ENCODE data around the gene PIP5K1C. TPM values are rescaled to one million over a fixed set of nuclear protein-coding genes. Genes with fewer than 3 reads are reported as not detected.

The PIP5K1C gene
- polyA plus RNA-seq, 1 donor from 2014 or later: 7.1 TPM

GRCh38 chr19:3708207-3708931 lies 8.1 kb upstream of the PIP5K1C start, which contains the start of gene TJP3:
Gene TJP3 (plus strand): TSS chr19:3708384. CDS start chr19:3728433, 20,049 bp downstream.
- no peaks in the 10 kb centered on the region for H3K9me3 ChIP-seq (ENCODE audit: low read length)
- no peak within 1 kb of the TSS for H3K27ac ChIP-seq (ENCODE audit: low read length)
- H2AFZ ChIP-seq (ENCODE audit: low read depth, low read length): no peak within 1 kb of the TSS
- H3K4me2 ChIP-seq (ENCODE audit: low read length): no peak within 1 kb of the TSS
- no peak within 1 kb of the TSS for H3K9ac ChIP-seq (ENCODE audit: low read length)
- no peaks in the 10 kb centered on the region for H3K36me3 ChIP-seq (ENCODE audit: insufficient read depth, low read length)
- no peaks in the 10 kb centered on the region for H3K27me3 ChIP-seq (ENCODE audit: insufficient read depth, low read depth, low read length)
- H3F3A ChIP-seq (ENCODE audit: insufficient read depth, low read length, poor library complexity, severe bottlenecking): no peaks in the 10 kb centered on the region
- no peaks in the 10 kb centered on the region for H3K79me2 ChIP-seq (replicated peaks; ENCODE audit: insufficient read depth, low read length)
- H3K4me3 ChIP-seq (ENCODE audit: low read length): no peak within 1 kb of the TSS
- TF ChIP-seq EZH2 (IDR thresholded peaks at IDR 0.05; ENCODE audit: borderline replicate concordance, insufficient read depth, low read length, poor library complexity, severe bottlenecking): no peak
- TF ChIP-seq RAD21 (conservative IDR thresholded peaks at IDR 0.05): no peak
- no peak for TF ChIP-seq EP300 (conservative IDR thresholded peaks at IDR 0.05; ENCODE audit: poor library complexity, severe bottlenecking)
- TF ChIP-seq MXI1 (conservative IDR thresholded peaks at IDR 0.05; ENCODE audit: poor library complexity, severe bottlenecking): no peak
- TF ChIP-seq REST (IDR thresholded peaks at IDR 0.05; ENCODE audit: borderline replicate concordance): no peak
- no peak for TF ChIP-seq POLR2AphosphoS5 (IDR thresholded peaks at IDR 0.05)
- TF ChIP-seq TAF1 (IDR thresholded peaks at IDR 0.05; ENCODE audit: low read depth): no peak
- no peak for TF ChIP-seq CTCF (IDR thresholded peaks at IDR 0.05; ENCODE audit: poor library complexity, severe bottlenecking)
- no peak for TF ChIP-seq SMC3 (conservative IDR thresholded peaks at IDR 0.05; ENCODE audit: poor library complexity)
- no peaks in the 10 kb centered on the region for H4K20me1 ChIP-seq (ENCODE audit: insufficient read depth)
- H3K9me2 ChIP-seq (ENCODE audit: insufficient read depth, low read length): no peaks in the 10 kb centered on the region

- no peak overlapping the region for H3K4me2 ChIP-seq (ENCODE audit: low read length)
- H2AFZ ChIP-seq (ENCODE audit: low read depth, low read length): no peak overlapping the region
- H3F3A ChIP-seq (ENCODE audit: insufficient read depth, low read length, poor library complexity, severe bottlenecking): no peaks in the 10 kb centered on the region
These were observed 7.6 kb upstream of the PIP5K1C start for GRCh38 chr19:3707868-3708206.

More at GRCh38 chr19:3707868-3708206, 7.6 kb upstream of the PIP5K1C start:
- H4K20me1 ChIP-seq (ENCODE audit: insufficient read depth): no peaks in the 10 kb centered on the region
- no peak overlapping the region for H3K9ac ChIP-seq (ENCODE audit: low read length)
- no peak for TF ChIP-seq RAD21 (conservative IDR thresholded peaks at IDR 0.05)
- no peak for TF ChIP-seq REST (IDR thresholded peaks at IDR 0.05; ENCODE audit: borderline replicate concordance)
- TF ChIP-seq SMC3 (conservative IDR thresholded peaks at IDR 0.05; ENCODE audit: poor library complexity): no peak
- no peak for TF ChIP-seq TAF1 (IDR thresholded peaks at IDR 0.05; ENCODE audit: low read depth)
- no peak for TF ChIP-seq CTCF (IDR thresholded peaks at IDR 0.05; ENCODE audit: poor library complexity, severe bottlenecking)
- no peak for TF ChIP-seq MXI1 (conservative IDR thresholded peaks at IDR 0.05; ENCODE audit: poor library complexity, severe bottlenecking)
- no peak for TF ChIP-seq POLR2AphosphoS5 (IDR thresholded peaks at IDR 0.05)
- no peak for TF ChIP-seq EP300 (conservative IDR thresholded peaks at IDR 0.05; ENCODE audit: poor library complexity, severe bottlenecking)
- no peak for TF ChIP-seq EZH2 (IDR thresholded peaks at IDR 0.05; ENCODE audit: borderline replicate concordance, insufficient read depth, low read length, poor library complexity, severe bottlenecking)
- H3K9me2 ChIP-seq (ENCODE audit: insufficient read depth, low read length): no peaks in the 10 kb centered on the region
- no peaks in the 10 kb centered on the region for H3K27me3 ChIP-seq (ENCODE audit: insufficient read depth, low read depth, low read length)
- no peak overlapping the region for H3K27ac ChIP-seq (ENCODE audit: low read length)
- no peak overlapping the region for H3K4me3 ChIP-seq (ENCODE audit: low read length)
- H3K36me3 ChIP-seq (ENCODE audit: insufficient read depth, low read length): no peaks in the 10 kb centered on the region
- H3K9me3 ChIP-seq (ENCODE audit: low read length): no peaks in the 10 kb centered on the region
- H3K79me2 ChIP-seq (replicated peaks; ENCODE audit: insufficient read depth, low read length): no peaks in the 10 kb centered on the region
